Measurements from ENCODE around the gene GLP1R.

GLP1R gene

GRCh38 chr6:39086294-39086693 is 37.7 kb downstream of the GLP1R start:
- TF ChIP-seq CTCF (IDR thresholded peaks at IDR 0.05; ENCODE audit: borderline replicate concordance, insufficient read depth, low read depth, low read length), result no peak
- no peak overlapping the region for H3K4me3 ChIP-seq (ENCODE audit: low read depth, low read length)

- no peak for TF ChIP-seq CTCF (IDR thresholded peaks at IDR 0.05; ENCODE audit: borderline replicate concordance, insufficient read depth, low read depth, low read length)
- no peak overlapping the region for H3K4me3 ChIP-seq (ENCODE audit: low read depth, low read length)
Measured at GRCh38 chr6:39086711-39087110, 38.1 kb downstream of the GLP1R start.

- H3K4me3 ChIP-seq (ENCODE audit: low read depth, low read length), result no peak overlapping the region
- no peak for TF ChIP-seq CTCF (IDR thresholded peaks at IDR 0.05; ENCODE audit: borderline replicate concordance, insufficient read depth, low read depth, low read length)
Measured at GRCh38 chr6:39087197-39087596, 38.6 kb downstream of the GLP1R start.

DNA sequence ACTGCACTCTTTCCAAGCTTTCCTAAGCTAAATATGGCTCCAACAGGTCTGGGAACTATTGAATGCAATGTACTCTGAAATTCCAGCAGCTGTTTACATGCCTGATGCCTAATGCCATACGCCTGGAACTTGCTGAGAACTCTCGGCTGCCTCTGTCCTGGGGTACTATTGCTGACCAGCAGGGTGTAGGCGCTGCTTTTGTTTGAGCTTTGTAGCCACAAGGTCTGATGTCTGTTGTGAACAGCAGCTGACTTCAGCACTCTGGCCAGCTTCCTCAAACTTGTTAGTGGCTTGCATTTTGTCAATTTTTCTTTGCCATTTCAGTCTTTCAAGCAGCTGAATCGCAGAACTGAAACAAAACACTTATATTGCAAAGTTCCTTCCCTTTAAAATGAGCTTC is 39.8 kb downstream of the GLP1R start:
- TF ChIP-seq CTCF (IDR thresholded peaks at IDR 0.05; ENCODE audit: borderline replicate concordance, insufficient read depth, low read depth, low read length), result 0 out of 2 replicates have a peak, but pooled peaks have one; percentile 7
- no peak overlapping the region for H3K4me3 ChIP-seq (ENCODE audit: low read depth, low read length)

- no peak overlapping the region for H3K4me3 ChIP-seq (ENCODE audit: low read depth, low read length)
Measured at GRCh38 chr6:39090036-39090435, 41.5 kb downstream of the GLP1R start.

DNA sequence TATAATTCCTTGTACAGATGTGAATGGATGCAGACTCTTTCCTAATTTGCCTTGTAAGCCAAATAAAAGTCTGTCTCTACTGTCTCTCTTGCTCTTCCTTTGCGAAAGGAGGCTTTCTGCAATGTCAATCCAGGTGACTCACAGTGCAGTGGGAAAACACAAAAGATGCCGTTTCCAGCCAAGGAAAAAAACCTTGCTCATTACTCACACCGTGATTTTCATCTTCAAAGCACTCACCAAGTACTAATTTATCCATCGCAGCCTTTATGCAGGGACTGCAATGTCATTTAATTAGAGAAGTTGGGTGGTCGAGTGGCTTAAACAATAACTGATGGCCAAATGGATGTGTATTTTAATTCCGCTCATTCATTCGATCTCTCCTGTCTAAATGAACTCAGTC is 42.6 kb downstream of the GLP1R start:
- H3K4me3 ChIP-seq (ENCODE audit: low read depth, low read length), result no peak overlapping the region
- TF ChIP-seq CTCF (IDR thresholded peaks at IDR 0.05; ENCODE audit: borderline replicate concordance, insufficient read depth, low read depth, low read length), result no peak

More at GRCh38 chr6:39090036-39090435, 41.5 kb downstream of the GLP1R start:
- TF ChIP-seq CTCF (IDR thresholded peaks at IDR 0.05; ENCODE audit: borderline replicate concordance, insufficient read depth, low read depth, low read length), result no peak

DNA sequence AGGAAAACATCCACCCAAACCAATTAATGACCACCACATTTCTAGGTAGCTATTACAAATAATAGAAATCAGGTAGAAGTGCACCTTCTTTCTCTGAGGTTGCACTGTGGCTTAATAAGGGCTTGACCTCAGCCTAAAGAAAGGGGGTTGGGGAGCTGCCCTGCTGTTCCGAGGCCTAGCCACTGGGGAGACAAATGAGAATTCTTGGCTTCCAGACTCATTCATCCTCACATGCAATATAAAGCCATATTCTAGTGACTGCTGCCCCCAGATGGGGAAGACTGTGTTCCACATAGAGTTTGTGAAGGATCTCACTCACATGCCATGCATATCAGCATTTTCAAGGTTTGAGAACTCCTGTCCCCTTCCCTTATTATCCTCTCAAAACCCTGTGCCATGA is 43.5 kb downstream of the GLP1R start:
- no peak overlapping the region for H3K4me3 ChIP-seq (ENCODE audit: low read depth, low read length)
- no peak for TF ChIP-seq CTCF (IDR thresholded peaks at IDR 0.05; ENCODE audit: borderline replicate concordance, insufficient read depth, low read depth, low read length)

All from GM12875 (cell line).